ENCODE measurements around the gene STX8. TPM values are rescaled to one million over a fixed set of nuclear protein-coding genes. Genes with fewer than 3 reads are reported as not detected.
A peak's percentile ranks its signal among the peaks of the same experiment; 100 is the strongest.

Gene STX8
- total RNA-seq, 1 experiment from 2014 or later, result 38.8 TPM

DNA sequence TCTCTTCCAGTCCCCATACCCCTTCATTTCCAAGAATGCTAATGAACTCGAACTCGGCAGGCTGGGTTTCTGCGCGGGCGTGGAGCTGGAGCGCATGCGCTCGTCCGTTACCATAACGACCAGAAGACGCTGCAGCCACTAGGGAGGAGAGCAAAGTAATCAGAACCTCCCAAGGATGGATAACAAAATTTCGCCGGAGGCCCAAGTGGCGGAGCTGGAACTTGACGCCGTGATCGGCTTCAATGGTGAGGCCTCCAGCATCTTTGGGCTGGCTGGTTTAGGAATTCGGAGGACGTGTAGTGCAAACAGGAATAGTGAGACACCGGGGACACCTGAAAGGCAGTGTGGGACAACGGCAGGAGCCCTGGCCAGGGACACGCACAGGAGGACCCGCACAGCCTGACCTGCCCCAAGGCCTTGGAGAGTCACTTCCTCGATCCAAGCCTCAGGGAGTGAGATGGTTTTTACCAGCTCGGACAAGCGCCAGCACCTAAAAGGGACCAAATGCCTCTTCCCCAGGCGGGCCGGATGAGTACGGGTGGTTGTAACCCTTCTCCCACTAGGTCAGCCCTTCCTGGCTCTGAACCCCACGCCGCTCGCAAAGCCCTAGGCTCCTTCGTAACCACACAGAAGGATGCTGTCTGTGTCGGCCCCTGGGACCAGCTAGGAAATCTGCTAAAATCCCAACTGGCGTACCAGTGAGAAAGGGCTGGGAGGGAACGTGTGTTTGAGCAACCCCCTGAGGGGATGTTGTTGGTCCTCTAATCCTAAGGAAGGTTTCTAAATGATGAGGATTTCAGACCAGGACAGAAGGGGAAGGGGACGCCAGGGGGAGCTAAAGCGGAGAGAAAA lies 1.1 kb upstream of the STX8 start, which contains the start of gene CFAP52:
Gene CFAP52, plus strand, starts transcription at position 122 of the 852 bp plus-strand sequence. Its CDS starts 54 bp downstream, at position 176.
- Histone ChIP-seq H3K9me3 (ENCODE audit: control insufficient read depth in 1 of 2, insufficient read depth in 1 of 2, low read depth in 1 of 2, low read length in 2 of 2) (no peaks in the 10 kb centered on the region), H3K79me2 (ENCODE audit: insufficient read depth, low read length) (peaks cover 5% of the 10 kb centered on the region; the same call in 1 of the 2 replicates), H2AFZ (ENCODE audit: low read depth, low read length, poor library complexity, severe bottlenecking) (peak within 1 kb of the TSS; percentile 98), H4K20me1 (ENCODE audit: insufficient read depth) (no peaks in the 10 kb centered on the region), H3K27ac (ENCODE audit: low read depth, low read length) (peak within 1 kb of the TSS; percentile 51), H3K4me2 (ENCODE audit: low read length) (peak within 1 kb of the TSS; percentile 85), H3K4me3 (replicated peaks in 1 of 2; ENCODE audit: low read depth in 1 of 2, low read length in 2 of 2) (peak within 1 kb of the TSS; percentile 78 to 97), H3K36me3 (ENCODE audit: control insufficient read depth in 1 of 2, insufficient read depth in 2 of 2, low read length in 2 of 2) (no peaks in the 10 kb centered on the region), H3K4me1 (ENCODE audit: control insufficient read depth in 1 of 2, insufficient read depth in 2 of 2, low read length in 2 of 2) (peaks cover 5 to 15% of the 10 kb centered on the region in 2 experiments; a peak in 3 of 4 replicates), H3K27me3 (ENCODE audit: insufficient read depth, low read length) (no peaks in the 10 kb centered on the region), H3K9me2 (ENCODE audit: insufficient read depth) (no peaks in the 10 kb centered on the region), H3K9ac (ENCODE audit: low read length) (peak within 1 kb of the TSS; percentile 77)
- RAD21 ChIA-PET (ENCODE audit: low non-redundant PET in 1 of 2, low total read pairs in 2 of 2, uncharacterized antibody in 2 of 2, unreplicated experiment in 2 of 2), result interaction anchor here in 1 of 2 experiments (1.0 to 1.1 kb wide), 2 partner anchors 69 to 100 kb away, joined by 3 to 4 read pairs; partner anchors contain the start of gene USP43
- TF ChIP-seq SP1 (IDR thresholded peaks at IDR 0.05; ENCODE audit: low read depth) (no peak), SIN3A (IDR thresholded peaks at IDR 0.05; ENCODE audit: low read depth) (no peak), CEBPB (IDR thresholded peaks at IDR 0.05; ENCODE audit: low read depth) (no peak), TCF7L2 (IDR thresholded peaks at IDR 0.05; ENCODE audit: borderline replicate concordance, extremely low read depth, insufficient read depth, insufficient read length) (no peak), ZNF274 (IDR thresholded peaks at IDR 0.05; ENCODE audit: low read depth, low read length) (no peak), ZFX (IDR thresholded peaks at IDR 0.05) (no peak), RAD21 (IDR thresholded peaks at IDR 0.05; ENCODE audit: low read depth) (peak; percentile 71), EGR1 (IDR thresholded peaks at IDR 0.05; ENCODE audit: low read depth) (peak; percentile 39; the same call in 1 of the 2 replicates), EZH2 (IDR thresholded peaks at IDR 0.05) (no peak), CBX3 (IDR thresholded peaks at IDR 0.05; ENCODE audit: low read depth) (no peak), POLR2AphosphoS5 (IDR thresholded peaks at IDR 0.05; ENCODE audit: low read depth, low read length) (no peak)
- TF ChIP-seq, protein P1, sequence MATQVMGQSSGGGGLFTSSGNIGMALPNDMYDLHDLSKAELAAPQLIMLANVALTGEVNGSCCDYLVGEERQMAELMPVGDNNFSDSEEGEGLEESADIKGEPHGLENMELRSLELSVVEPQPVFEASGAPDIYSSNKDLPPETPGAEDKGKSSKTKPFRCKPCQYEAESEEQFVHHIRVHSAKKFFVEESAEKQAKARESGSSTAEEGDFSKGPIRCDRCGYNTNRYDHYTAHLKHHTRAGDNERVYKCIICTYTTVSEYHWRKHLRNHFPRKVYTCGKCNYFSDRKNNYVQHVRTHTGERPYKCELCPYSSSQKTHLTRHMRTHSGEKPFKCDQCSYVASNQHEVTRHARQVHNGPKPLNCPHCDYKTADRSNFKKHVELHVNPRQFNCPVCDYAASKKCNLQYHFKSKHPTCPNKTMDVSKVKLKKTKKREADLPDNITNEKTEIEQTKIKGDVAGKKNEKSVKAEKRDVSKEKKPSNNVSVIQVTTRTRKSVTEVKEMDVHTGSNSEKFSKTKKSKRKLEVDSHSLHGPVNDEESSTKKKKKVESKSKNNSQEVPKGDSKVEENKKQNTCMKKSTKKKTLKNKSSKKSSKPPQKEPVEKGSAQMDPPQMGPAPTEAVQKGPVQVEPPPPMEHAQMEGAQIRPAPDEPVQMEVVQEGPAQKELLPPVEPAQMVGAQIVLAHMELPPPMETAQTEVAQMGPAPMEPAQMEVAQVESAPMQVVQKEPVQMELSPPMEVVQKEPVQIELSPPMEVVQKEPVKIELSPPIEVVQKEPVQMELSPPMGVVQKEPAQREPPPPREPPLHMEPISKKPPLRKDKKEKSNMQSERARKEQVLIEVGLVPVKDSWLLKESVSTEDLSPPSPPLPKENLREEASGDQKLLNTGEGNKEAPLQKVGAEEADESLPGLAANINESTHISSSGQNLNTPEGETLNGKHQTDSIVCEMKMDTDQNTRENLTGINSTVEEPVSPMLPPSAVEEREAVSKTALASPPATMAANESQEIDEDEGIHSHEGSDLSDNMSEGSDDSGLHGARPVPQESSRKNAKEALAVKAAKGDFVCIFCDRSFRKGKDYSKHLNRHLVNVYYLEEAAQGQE (IDR thresholded peaks at IDR 0.05; ENCODE audit: low read depth), result no peak
- TF ChIP-seq, protein P2, sequence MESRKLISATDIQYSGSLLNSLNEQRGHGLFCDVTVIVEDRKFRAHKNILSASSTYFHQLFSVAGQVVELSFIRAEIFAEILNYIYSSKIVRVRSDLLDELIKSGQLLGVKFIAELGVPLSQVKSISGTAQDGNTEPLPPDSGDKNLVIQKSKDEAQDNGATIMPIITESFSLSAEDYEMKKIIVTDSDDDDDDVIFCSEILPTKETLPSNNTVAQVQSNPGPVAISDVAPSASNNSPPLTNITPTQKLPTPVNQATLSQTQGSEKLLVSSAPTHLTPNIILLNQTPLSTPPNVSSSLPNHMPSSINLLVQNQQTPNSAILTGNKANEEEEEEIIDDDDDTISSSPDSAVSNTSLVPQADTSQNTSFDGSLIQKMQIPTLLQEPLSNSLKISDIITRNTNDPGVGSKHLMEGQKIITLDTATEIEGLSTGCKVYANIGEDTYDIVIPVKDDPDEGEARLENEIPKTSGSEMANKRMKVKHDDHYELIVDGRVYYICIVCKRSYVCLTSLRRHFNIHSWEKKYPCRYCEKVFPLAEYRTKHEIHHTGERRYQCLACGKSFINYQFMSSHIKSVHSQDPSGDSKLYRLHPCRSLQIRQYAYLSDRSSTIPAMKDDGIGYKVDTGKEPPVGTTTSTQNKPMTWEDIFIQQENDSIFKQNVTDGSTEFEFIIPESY (IDR thresholded peaks at IDR 0.05; ENCODE audit: extremely low read depth, insufficient replicate concordance, low read length), result no peak
- TF ChIP-seq, protein P3, sequence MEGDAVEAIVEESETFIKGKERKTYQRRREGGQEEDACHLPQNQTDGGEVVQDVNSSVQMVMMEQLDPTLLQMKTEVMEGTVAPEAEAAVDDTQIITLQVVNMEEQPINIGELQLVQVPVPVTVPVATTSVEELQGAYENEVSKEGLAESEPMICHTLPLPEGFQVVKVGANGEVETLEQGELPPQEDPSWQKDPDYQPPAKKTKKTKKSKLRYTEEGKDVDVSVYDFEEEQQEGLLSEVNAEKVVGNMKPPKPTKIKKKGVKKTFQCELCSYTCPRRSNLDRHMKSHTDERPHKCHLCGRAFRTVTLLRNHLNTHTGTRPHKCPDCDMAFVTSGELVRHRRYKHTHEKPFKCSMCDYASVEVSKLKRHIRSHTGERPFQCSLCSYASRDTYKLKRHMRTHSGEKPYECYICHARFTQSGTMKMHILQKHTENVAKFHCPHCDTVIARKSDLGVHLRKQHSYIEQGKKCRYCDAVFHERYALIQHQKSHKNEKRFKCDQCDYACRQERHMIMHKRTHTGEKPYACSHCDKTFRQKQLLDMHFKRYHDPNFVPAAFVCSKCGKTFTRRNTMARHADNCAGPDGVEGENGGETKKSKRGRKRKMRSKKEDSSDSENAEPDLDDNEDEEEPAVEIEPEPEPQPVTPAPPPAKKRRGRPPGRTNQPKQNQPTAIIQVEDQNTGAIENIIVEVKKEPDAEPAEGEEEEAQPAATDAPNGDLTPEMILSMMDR (IDR thresholded peaks at IDR 0.05 in 2 of 3, conservative IDR thresholded peaks at IDR 0.05 in 1 of 3; ENCODE audit: borderline replicate concordance in 1 of 3, insufficient read depth in 1 of 3, low read depth in 2 of 3, low read length in 2 of 3), result peak; percentile 72 to 75 (median 74)
- ATAC-seq (peak; percentile 66), DNase-seq (ENCODE audit: low read depth, low spot score) (peak; percentile 48)
- POLR2A ChIA-PET, result no interaction called here
- CTCF ChIA-PET, result interaction anchor here (0.8 to 3.0 kb wide), 10 partner anchors 10 to 192 kb away, joined by 3 to 21 read pairs (median 4); no protein-coding TSS in a partner anchor
- no TSS peak for BruUV-seq (replicated peaks)
- intact Hi-C loops (cut with micrococcal nuclease), result loop anchor here (1.0 to 2.0 kb wide), 3 partner anchors 68 to 192 kb away; partner anchors contain the start of gene USP43
